ENCODE measurements around the gene IL1R2.

- no peak for TF ChIP-seq EZH2 (IDR thresholded peaks at IDR 0.05; ENCODE audit: low read depth, unreplicated experiment)
- no peak for TF ChIP-seq REST (IDR thresholded peaks at IDR 0.05; ENCODE audit: unreplicated experiment)
- TF ChIP-seq CTCF (conservative IDR thresholded peaks at IDR 0.05; ENCODE audit: low read depth in 2 of 2): no peak
- no peak for TF ChIP-seq ZNF331 (CRISPR knock-in tag; IDR thresholded peaks at IDR 0.05; ENCODE audit: low read depth)
- TF ChIP-seq CREB1 (CRISPR knock-in tag; IDR thresholded peaks at IDR 0.05; ENCODE audit: low read depth): no peak
- TF ChIP-seq EZH2phosphoT487 (IDR thresholded peaks at IDR 0.05; ENCODE audit: unreplicated experiment): no peak
These were observed 45.3 kb upstream of the IL1R2 start for GRCh38 chr2:101946372-101947039.

Measured in GM23338 (cell line).